ENCODE data around the gene GOLGA3.
"Not testable (repeated sequence)": the region's sequence is repeated elsewhere in the genome, so short reads cannot be mapped to it uniquely, and the experiment has no call there.

The GOLGA3 gene, protein sequence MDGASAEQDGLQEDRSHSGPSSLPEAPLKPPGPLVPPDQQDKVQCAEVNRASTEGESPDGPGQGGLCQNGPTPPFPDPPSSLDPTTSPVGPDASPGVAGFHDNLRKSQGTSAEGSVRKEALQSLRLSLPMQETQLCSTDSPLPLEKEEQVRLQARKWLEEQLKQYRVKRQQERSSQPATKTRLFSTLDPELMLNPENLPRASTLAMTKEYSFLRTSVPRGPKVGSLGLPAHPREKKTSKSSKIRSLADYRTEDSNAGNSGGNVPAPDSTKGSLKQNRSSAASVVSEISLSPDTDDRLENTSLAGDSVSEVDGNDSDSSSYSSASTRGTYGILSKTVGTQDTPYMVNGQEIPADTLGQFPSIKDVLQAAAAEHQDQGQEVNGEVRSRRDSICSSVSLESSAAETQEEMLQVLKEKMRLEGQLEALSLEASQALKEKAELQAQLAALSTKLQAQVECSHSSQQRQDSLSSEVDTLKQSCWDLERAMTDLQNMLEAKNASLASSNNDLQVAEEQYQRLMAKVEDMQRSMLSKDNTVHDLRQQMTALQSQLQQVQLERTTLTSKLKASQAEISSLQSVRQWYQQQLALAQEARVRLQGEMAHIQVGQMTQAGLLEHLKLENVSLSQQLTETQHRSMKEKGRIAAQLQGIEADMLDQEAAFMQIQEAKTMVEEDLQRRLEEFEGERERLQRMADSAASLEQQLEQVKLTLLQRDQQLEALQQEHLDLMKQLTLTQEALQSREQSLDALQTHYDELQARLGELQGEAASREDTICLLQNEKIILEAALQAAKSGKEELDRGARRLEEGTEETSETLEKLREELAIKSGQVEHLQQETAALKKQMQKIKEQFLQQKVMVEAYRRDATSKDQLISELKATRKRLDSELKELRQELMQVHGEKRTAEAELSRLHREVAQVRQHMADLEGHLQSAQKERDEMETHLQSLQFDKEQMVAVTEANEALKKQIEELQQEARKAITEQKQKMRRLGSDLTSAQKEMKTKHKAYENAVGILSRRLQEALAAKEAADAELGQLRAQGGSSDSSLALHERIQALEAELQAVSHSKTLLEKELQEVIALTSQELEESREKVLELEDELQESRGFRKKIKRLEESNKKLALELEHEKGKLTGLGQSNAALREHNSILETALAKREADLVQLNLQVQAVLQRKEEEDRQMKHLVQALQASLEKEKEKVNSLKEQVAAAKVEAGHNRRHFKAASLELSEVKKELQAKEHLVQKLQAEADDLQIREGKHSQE (N-terminal part only)

DNA sequence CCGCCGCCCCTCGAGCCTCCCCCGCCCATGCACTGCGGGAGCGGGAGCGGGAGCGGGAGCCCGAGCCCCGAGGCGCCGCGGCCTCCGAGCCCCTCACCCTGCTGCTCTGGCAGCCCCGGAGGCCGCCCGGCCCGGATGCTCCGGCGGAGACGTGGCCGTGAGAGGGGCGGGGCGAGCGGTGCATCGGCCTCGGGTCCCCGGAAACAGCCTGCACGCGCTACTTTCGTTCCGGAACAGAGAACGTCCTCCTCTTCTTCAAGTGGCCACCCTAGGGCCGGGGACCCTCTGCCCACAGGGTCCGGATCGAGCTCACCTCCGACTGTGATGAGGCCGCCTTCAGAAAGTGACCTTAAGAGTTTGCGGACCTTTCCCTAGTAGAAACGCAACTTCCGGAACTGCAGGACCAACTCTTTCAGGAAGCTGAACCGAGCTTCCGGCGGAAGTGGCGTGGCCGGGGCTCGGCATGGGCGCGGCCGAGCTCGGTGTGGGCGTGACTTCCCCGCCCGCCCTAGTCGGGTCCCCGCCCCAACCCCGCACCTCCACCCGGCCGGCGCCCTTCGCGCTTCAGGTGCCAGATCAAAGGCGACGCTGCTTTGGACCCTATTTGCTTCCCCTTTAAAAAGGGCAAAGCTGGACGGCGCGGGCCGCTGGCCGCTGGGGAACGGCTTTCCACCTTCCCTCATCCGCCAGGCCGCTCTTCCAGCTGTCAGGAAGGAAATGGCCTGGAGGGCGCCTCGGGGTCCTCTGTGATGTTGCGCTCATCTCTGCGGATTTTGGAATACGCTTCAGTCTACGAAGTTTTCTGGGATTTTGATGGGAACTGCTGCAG is at the start of gene GOLGA3:
Gene GOLGA3 (minus strand): TSS at position 164 of the 829 bp plus-strand sequence. CDS start 6,741 bp downstream, outside the sequence.
- peak; percentile 95 for DNase-seq

DNA sequence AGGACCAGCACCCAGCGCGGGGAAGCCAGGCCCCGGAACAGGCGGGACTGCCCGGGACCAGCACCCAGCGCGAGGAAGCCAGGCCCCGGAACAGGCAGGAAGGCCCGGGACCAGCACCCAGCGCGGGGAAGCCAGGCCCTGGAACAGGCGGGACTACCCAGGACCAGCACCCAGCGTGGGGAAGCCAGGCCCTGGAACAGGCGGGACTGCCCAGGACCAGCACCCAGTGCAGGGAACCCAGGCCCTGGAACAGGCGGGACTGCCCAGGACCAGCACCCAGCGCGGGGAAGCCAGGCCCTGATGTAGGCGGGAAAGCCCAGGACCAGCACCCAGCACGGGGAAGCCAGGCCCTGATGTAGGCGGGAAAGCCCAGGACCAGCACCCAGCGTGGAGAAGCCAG is 46.0 kb upstream of the GOLGA3 start:
- DNase-seq = not testable (repeated sequence)

DNA sequence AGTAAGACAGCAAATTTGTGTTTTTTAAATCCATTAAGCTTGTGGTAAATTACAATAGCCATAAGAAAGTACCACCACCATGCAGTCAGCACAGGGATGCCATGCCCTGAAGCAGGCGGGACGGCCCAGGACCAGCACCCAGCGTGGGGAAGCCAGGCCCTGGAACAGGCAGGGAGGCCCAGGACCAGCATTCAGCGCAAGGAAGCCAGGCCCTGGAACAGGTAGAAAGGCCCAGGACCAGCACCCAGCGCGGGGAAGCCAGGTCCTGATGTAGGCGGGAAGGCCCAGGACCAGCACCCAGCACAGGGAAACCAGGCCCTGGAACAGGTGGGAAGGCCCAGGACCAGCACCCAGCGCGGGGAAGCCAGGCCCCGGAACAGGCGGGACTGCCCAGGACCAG is 45.5 kb upstream of the GOLGA3 start:
- no peak for DNase-seq

DNA sequence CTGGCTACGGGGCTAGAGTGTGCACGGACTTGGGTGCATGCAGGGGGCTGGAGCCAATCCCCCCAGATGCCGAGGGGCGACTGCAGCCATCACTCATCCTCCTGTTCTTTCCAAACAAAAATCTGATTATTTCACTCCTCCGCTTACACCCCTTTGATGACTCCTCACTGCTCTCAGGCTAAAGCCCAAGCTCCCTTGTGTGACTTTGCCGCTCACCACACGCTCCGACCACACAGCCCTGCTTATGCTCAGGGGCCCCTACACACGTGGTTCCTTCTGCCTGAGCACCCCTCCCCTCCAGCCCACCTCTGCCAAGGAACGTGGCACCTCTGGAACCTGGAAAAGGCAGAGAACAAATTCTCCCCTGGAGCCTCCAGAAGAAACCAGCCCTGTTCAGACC is 45.1 kb upstream of the GOLGA3 start:
- DNase-seq = no peak

DNA sequence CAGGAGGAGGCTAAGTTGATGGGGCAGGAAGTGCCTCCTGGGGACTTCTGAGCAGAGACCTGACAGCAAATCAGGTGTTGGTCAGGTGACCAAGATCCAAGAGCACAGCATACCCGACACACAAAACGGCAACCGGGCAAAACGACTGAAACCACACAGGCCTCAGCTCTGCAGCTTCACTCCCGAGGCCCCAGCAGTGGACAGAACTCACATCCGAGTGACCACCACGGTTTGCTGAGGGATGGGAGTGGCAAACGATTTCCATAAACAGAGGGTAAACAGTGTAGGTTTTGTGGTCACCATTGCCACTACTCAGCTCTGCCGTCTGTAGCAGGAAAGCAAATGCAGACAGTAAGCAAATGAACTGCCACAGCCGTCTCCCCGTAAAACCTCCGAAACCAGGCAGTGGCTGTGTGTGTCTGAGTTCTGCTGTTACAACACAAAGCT is 44.3 kb upstream of the GOLGA3 start:
- DNase-seq = peak; percentile 28

DNA sequence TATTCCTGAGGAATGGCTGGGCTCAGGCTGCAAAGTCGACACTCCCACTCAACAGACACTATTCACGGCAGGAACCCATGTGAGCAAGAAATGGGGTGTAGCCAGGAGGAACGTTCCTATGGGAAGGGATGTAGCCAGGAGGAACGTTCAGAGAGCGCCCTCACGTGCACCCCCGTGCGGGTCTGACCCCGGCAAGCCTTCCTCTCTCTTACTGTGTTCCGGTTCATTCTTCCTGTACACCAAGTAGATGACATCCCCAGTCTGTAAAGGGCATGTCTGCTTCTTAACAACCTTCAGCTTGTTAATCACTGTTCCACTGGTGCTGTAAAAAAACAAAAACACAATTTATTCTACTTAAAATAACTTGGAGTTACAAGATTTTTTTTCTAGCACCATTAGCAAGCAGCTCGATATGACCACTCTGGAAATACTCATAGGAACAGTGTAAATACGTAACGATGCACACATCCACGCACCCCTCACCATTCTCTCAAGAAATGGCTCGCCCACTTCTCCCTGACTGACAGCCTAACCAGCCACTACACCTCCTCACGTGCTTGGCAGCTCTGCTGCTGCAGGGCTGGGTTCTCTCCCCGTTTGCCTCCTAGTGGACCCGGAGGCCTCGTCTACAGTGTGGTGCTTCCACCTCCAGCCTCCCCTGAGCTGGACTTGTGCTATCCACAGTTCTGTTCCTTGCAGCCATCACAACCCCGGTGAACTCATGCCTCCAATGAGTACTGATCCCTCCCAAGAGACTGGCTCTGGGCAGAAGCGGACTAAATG is 43.6 kb upstream of the GOLGA3 start:
- no peak for DNase-seq

DNA sequence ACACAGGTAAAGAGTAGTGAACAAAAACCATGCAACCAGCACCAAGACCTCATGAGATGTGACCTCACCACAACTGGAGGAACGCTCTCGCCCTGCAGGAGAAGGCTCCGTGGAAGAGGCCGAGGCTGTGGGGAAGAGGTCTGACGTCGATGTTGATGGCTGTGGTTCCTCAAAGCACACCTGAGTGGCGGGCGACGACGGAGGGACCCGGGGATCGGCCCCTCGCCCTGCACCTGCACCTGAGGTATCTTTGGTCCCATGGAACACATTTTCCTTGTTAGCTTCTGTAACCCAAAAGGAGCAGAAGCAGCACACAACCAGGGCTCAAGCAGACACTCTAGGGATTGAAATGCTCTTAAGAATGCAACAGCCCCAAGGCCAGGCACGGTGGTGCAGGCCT is 40.9 kb upstream of the GOLGA3 start:
- DNase-seq = no peak

DNA sequence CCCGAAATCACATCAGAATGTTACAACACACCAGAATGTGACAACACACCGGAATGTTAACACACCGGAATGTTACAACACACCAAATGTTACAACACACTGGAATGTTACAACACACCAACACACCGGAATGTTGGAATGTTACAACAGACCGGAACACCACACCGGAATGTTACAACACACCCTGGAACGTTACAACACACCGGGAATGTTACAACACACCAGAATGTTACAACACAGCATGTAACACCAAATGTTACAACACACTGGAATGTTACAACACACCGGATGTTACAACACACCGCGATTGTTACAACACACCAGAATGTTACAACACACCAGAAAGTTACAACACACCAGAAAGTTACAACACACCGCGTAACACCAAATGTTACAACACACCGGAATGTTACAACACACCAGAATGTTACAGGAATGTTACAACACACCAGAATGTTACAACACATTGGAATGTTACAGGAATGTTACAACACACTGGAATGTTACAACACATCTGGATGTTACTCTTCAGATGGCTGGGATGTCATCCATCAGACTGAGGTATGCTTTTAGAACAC is 37.7 kb upstream of the GOLGA3 start:
- DNase-seq = no peak

DNA sequence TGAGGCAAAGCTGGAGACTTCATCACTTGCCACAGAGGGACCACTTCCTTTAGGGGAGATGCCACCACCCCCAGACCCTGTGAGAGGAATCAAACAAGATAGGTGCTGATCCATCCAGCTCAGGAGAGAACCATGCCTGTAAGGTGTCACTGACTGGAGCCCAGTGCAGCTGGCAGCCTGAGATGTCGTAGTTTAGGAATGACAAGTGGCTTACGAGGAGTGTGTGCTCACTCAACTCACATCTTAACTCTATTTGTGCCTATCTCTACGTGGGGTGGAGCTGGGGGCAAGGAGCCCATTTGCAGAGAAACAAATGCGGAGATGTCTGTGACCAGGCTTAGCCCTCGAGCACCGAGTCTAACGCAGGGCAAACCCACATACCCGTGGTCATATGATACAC is 32.9 kb upstream of the GOLGA3 start:
- DNase-seq = no peak

DNA sequence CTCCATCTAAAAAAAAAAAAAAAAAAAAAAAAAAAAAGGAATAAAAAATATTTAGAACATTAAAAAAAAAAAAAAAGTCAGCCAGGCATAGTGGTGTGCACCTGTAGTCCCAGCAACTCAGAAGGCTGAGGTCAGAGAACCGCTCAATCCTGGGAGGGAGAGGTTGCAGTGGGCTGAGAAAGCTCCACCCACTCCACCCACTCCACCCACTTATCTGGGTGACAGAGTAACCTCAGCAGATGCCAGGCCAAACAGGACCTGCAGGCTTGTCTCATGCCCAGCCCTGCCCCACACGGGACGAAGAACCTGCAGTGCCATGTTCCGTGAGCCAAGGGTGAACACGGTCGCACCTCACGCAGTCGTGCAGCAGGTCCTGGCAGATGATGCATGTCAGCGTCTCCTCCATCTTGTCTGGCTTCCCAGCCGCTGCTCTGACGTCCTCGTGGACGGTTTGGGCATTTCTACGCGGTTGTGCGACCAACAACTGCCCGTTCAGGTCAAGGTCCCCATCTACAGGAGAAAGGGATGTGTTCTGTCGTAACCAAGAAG is 30.1 kb upstream of the GOLGA3 start:
- no peak for DNase-seq

DNA sequence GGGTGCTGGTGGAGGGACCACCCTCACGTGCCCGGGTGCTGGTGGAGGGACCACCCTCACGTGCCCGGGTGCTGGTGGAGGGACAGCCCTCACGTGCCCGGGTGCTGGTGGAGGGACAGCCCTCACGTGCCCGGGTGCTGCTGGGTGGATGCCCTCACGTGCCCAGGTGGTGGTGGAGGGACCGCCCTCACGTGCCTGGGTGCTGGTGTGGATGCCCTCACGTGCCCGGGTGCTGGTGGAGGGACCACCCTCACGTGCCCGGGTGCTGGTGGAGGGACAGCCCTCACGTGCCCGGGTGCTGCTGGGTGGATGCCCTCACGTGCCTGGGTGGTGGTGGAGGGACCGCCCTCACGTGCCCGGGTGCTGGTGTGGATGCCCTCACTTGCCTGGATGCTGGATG is 28.4 kb upstream of the GOLGA3 start:
- DNase-seq = not testable (repeated sequence)

DNA sequence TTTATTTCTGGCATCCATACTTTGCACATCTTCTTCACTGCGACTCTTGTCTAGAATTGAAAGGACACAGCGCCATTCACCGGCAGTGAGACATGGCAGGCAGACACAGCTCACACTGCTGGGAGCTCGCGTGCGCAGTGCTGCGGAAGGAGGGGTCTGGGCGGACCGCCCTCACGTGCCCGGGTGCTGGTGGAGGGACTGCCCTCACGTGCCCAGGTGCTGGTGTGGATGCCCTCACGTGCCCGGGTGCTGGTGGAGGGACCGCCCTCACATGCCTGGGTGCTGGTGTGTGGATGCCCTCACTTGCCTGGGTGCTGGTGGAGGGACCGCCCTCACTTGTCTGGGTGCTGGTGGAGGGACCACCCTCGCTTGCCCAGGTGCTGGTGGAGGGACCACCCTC is 27.9 kb upstream of the GOLGA3 start:
- DNase-seq = no peak

DNA sequence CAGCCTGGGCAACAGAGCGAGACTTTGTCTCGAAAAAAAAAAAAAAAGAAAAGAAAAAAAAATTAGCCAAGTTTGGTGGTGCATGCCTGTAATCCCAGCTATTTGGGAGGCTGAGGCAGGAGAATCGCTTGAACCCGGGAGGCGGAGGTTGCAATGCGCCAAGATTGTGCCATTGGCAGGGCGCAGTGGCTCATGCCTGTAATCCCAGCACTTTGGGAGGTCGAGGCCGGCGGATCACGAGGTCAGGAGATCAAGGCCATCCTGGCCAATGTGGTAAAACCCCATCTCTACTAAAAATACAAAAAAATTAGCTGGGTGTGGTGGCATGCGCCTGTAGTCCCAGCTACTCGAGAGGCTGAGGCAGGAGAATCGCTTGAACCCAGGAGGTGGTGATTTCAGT is 26.5 kb upstream of the GOLGA3 start:
- not testable (repeated sequence) for DNase-seq

DNA sequence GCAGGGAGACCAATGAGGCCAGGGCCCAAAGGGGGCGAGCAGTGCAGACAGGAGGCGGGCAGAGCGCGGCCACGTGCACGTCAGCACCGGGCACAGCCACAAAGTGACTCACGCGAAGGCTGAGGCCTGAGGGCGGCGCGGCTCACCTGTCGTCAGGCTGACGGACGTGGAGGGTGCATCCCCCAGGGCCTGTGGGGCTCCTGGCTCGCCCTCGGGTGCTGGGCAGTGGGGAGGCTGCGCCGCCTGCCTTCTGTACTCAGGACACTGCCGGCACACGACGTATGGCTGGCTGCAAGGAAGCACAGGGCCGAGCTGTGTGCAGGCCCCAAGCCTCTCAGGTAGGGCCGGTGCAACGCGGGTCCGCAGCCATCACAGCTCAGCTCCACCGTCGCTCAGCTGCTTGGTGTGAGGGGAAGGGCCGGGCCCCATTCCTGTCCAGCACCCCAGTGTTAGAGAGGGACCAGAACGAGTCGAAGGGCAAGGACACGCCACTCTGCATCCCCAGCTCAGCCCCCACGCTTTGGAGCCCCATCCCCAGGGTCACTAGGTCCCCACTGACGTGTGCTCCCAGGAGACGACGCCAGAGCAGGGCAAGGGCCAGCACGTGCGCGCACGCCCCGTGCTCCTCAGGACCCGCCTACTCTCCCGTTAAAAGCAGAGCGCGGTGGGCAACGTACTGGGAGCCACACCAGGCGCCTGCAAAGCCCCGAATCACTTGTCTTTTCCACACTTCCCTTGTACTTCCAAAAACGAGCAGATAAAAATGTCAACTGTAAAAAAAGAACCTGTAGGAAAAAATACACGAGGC is 24.8 kb upstream of the GOLGA3 start:
- DNase-seq = no peak

DNA sequence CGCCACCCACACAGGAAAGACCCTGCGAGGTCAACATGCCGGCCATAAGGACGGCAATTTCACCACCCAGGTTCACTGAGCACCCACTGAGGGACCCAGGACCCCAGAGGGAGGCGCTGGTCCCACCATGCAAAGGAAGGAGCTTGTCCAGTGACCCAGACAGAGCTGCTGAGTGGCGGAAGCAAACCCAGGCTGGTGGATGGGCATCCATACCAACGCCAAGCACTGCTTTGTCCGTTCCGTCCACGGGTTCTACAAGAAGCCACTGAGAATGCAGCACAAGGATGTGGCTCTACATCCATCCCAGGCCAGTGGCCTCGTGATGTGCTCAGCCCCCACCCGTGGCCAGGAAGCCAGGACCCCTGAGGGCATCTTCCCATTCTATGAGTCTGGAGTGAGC is 23.8 kb upstream of the GOLGA3 start:
- DNase-seq = no peak

DNA sequence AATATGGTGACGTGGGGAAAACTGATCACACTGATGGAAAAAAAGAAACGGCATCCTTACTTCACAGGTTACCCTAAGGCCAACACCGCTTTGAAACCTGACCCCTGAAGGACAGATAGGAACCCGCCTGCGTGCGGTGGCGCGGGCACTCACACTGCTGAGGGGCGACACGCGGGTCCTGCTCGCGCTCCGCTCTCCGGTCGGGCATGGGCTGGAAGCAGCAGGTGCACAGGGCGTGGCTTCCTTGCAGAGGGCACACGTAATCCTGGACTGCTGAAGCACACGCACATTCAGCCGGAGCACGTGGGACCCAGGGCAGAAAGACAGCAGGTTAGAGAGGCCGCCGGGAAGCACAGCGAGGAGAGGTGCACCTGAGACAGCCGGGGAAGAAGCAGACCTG is 22.8 kb upstream of the GOLGA3 start:
- DNase-seq = no peak

DNA sequence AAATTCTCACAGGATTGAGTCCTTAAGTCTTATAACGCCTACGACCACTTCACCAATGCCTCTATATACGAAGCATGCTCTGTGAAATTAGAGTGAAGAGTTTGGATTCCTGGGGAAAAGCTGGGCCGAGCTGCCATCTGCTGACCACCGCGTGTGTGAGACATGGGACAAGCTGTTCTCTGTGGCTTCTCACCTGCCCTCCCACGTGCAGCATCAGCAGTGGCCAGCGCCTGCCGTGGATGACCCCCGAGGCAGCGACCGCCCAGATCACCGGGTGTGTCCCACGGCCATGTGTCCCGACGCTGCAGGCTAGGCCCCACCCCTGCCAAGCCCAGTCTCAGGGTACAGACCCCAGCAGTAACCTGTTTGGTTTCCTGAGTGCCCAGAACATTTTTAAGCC is 21.6 kb upstream of the GOLGA3 start:
- no peak for DNase-seq

DNA sequence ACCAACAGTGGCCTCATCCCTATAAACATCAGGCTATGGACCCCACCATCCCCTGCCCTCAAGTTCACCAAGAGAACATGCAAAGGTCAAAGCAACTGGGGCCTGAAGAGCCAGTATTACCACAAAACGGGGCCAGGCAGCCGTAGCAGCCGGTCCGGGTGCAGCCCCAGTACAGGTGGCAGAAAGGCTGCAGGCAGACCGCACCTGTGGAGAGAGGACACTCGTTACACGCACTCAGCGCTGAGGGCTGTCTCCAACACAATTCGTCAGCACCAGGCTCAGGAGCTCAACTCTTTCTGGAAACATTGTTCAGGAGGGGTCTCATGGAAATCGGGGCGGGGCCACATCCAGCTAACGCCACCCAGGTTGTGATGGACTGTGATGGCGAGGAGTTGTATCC is 19.9 kb upstream of the GOLGA3 start:
- DNase-seq = no peak
